Activated T-helper 1 cell treated with Interleukin-2 at 50 U/mL for 16 hours (primary cell): ENCODE results near the gene C19orf18.

Experiments
- DNase-seq: peaks from one replicate; pipeline ENCODE4 v3.0.0-alpha.2; 2020; ENCODE audit warnings: low read depth

The C19orf18 gene

GRCh38 chr19:57947419-57948134 is 26.8 kb downstream of the C19orf18 start, which contains the start of gene ZNF256:
ZNF256 (minus strand) TSS chr19:57947706; CDS start chr19:57947474, 232 bp downstream.
- DNase-seq = peak; percentile 71

- no peak for DNase-seq
Measured at GRCh38 chr19:57947088-57947418, 27.3 kb downstream of the C19orf18 start.

- no peak for DNase-seq
Measured at GRCh38 chr19:57946316-57946715, 28.0 kb downstream of the C19orf18 start.

GRCh38 chr19:57941593-57941992 is 32.7 kb downstream of the C19orf18 start:
- DNase-seq = no peak

- DNase-seq = no peak
Measured at GRCh38 chr19:57935731-57936130, 38.6 kb downstream of the C19orf18 start.

- DNase-seq = peak; percentile 25
Measured at GRCh38 chr19:57934820-57935665, 39.3 kb downstream of the C19orf18 start, which contains the start of gene ZNF418. ZNF418 (minus strand) TSS chr19:57935402; CDS start chr19:57933822, 1,580 bp downstream.

- no peak for DNase-seq
Measured at GRCh38 chr19:57927587-57927986, 46.7 kb downstream of the C19orf18 start.

GRCh38 chr19:57916168-57916995 is 58.0 kb downstream of the C19orf18 start, which contains the start of gene ZNF417:
ZNF417 (minus strand) TSS chr19:57916592; CDS start chr19:57916411, 181 bp downstream.
- peak; percentile 75 for DNase-seq

- DNase-seq = no peak
Measured at GRCh38 chr19:57914531-57914930, 59.8 kb downstream of the C19orf18 start.
